Esophagus muscularis mucosa (tissue), 3 donors: Measurements from ENCODE around the gene RBBP6.

Experiments
- POLR2A ChIP-seq: fragments of 450-650 bp; IDR thresholded peaks from one replicate; pipeline ENCODE4 v1.6.1; 2017; ENCODE audit warnings: antibody characterized with exemption, moderate library complexity, mild to moderate bottlenecking, low read depth
- TF ChIP-seq, protein P1 (sequence below), 3 experiments: fragments of 200-600 bp in 2 of 3; fragments of 450-650 bp in 1 of 3; sonication (generic) in 2 of 3; IDR thresholded peaks; one replicate each; pipeline ENCODE4 v1.5.1; 2017 to 2019; ENCODE audit warnings: antibody characterized with exemption in 3 of 3, mild to moderate bottlenecking in 2 of 3, moderate library complexity in 1 of 3

GRCh38 chr16:24537474-24538337, 1.7 kb upstream of the RBBP6 start:
- TF ChIP-seq, protein P1, sequence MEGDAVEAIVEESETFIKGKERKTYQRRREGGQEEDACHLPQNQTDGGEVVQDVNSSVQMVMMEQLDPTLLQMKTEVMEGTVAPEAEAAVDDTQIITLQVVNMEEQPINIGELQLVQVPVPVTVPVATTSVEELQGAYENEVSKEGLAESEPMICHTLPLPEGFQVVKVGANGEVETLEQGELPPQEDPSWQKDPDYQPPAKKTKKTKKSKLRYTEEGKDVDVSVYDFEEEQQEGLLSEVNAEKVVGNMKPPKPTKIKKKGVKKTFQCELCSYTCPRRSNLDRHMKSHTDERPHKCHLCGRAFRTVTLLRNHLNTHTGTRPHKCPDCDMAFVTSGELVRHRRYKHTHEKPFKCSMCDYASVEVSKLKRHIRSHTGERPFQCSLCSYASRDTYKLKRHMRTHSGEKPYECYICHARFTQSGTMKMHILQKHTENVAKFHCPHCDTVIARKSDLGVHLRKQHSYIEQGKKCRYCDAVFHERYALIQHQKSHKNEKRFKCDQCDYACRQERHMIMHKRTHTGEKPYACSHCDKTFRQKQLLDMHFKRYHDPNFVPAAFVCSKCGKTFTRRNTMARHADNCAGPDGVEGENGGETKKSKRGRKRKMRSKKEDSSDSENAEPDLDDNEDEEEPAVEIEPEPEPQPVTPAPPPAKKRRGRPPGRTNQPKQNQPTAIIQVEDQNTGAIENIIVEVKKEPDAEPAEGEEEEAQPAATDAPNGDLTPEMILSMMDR (IDR thresholded peaks at IDR 0.05), result no peak
- TF ChIP-seq POLR2A, result no peak
